Measurements from ENCODE around the gene C11orf86. TPM values are rescaled to one million over a fixed set of nuclear protein-coding genes. Genes with fewer than 3 reads are reported as not detected.

Gene C11orf86
- total RNA-seq, 1 experiment from 2014 or later, result 0.28 TPM

DNA sequence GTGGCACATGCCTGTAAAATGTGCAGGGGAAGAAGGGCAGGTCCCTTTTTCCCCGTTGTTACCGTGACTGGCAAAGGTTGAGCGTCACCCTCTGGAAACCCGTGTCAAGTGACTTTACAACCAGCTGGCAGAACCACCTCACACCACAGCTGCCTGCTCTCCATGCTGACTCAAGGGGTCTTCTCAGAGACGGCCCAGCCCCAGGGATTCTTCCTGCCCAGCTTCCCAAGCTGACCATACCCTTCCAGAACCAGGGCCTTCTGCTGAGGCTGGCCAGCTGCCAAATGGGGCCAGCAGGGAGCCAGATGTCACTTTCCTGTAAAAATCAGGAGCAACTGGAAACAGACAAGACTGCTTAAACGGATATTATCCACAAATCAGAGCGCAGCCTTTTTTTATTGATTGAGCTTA, 23.2 kb upstream of the C11orf86 start:
- in situ Hi-C loops (cut with HindIII; ENCODE audit: low pct_unique_long_range_greater_than_20kb, low sequenced_read_pairs), result no loop called here
- Histone ChIP-seq H3K27me3 (ENCODE audit: control insufficient read depth, insufficient read depth, low read length) (no peaks in the 10 kb centered on the region), H3K4me1 (ENCODE audit: control insufficient read depth, insufficient read depth, low read length) (peaks cover 20% of the 10 kb centered on the region), H3K36me3 (ENCODE audit: control insufficient read depth, insufficient read depth, low read length) (no peaks in the 10 kb centered on the region), H3K9me3 (ENCODE audit: control insufficient read depth, insufficient read depth, low read depth, low read length) (no peaks in the 10 kb centered on the region), H3K4me3 (ENCODE audit: low read depth in 2 of 2, low read length in 2 of 2) (no peak overlapping the region), H3K27ac (ENCODE audit: low read length) (no peak overlapping the region)
- intact Hi-C loops (cut with micrococcal nuclease; ENCODE audit: unreplicated experiment), result no loop called here
- BruUV-seq (replicated peaks), result no TSS peak
- ChIA-PET POLR2A (interaction anchor here (0.7 kb wide), 1 partner anchor 72 kb away, joined by 8 read pairs; no protein-coding TSS in a partner anchor), CTCF (interaction anchor here (0.7 kb wide), 1 partner anchor 70 kb away, joined by 8 read pairs; no protein-coding TSS in a partner anchor)
- DNase-seq (ENCODE audit: low read depth, low spot score) (no peak), ATAC-seq (no peak)
- TF ChIP-seq POLR2AphosphoS5 (IDR thresholded peaks at IDR 0.05; ENCODE audit: low read depth, low read length) (no peak), TCF7L2 (IDR thresholded peaks at IDR 0.05; ENCODE audit: low read depth, low read length) (no peak), REST (IDR thresholded peaks at IDR 0.05; ENCODE audit: insufficient read depth in 1 of 2, low read depth in 2 of 2, low read length in 1 of 2) (no peak), SIN3A (IDR thresholded peaks at IDR 0.05; ENCODE audit: borderline replicate concordance, insufficient read depth, low read depth, low read length) (no peak)
- TF ChIP-seq, protein P1, sequence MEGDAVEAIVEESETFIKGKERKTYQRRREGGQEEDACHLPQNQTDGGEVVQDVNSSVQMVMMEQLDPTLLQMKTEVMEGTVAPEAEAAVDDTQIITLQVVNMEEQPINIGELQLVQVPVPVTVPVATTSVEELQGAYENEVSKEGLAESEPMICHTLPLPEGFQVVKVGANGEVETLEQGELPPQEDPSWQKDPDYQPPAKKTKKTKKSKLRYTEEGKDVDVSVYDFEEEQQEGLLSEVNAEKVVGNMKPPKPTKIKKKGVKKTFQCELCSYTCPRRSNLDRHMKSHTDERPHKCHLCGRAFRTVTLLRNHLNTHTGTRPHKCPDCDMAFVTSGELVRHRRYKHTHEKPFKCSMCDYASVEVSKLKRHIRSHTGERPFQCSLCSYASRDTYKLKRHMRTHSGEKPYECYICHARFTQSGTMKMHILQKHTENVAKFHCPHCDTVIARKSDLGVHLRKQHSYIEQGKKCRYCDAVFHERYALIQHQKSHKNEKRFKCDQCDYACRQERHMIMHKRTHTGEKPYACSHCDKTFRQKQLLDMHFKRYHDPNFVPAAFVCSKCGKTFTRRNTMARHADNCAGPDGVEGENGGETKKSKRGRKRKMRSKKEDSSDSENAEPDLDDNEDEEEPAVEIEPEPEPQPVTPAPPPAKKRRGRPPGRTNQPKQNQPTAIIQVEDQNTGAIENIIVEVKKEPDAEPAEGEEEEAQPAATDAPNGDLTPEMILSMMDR (IDR thresholded peaks at IDR 0.05), result no peak

DNA sequence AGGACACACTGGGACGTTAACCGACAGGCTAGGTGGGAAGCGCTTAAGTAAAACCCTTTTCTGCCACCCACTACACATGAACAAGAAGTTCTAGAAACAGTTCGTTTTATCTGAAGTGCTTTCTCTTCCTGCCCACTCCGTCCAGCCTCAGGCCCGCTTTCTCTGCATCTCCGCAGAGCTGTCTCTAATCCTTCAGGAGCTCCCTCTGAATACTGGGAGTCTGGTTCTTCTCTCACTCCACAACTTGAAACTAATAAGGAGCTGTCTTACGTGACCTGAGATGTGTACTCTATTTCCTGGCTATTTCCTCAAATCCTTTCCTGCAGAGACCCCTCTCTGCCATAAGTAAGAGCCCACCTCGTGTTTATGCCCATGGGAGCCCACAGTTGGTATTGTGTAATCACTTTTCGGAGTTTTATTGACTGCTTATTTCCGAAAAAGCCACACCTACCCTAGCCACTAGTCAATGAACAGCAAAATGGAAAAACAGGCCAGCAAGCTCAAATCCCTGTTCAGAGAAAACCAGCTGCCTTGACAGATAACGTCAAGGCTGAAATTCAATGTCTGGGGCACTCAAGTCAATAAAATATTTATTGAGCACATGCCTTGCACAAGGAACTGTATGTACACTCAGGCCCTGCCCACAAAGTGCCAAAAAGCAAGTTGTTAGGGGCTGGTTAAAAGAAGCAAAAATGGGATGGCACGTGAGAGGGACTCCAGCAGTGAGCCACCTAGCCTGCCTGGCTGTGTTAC, 21.8 kb upstream of the C11orf86 start:
- H3K4me1 ChIP-seq (ENCODE audit: control insufficient read depth, insufficient read depth, low read length), result peaks cover 26% of the 10 kb centered on the region
- POLR2A ChIA-PET, result no interaction called here
- no TSS peak for BruUV-seq (replicated peaks)
- ATAC-seq (no peak), DNase-seq (ENCODE audit: low read depth, low spot score) (no peak)
- H3K27me3 ChIP-seq (ENCODE audit: control insufficient read depth, insufficient read depth, low read length), result no peaks in the 10 kb centered on the region
- intact Hi-C loops (cut with micrococcal nuclease; ENCODE audit: unreplicated experiment) (no loop called here), in situ Hi-C loops (cut with HindIII; ENCODE audit: low pct_unique_long_range_greater_than_20kb, low sequenced_read_pairs) (no loop called here)
- no peak overlapping the region for H3K27ac ChIP-seq (ENCODE audit: low read length)
- H3K9me3 ChIP-seq (ENCODE audit: control insufficient read depth, insufficient read depth, low read depth, low read length), result no peaks in the 10 kb centered on the region
- no peaks in the 10 kb centered on the region for H3K36me3 ChIP-seq (ENCODE audit: control insufficient read depth, insufficient read depth, low read length)
- CTCF ChIA-PET, result no interaction called here
- TF ChIP-seq POLR2AphosphoS5 (IDR thresholded peaks at IDR 0.05; ENCODE audit: low read depth, low read length), result no peak
- TF ChIP-seq REST (IDR thresholded peaks at IDR 0.05; ENCODE audit: insufficient read depth in 1 of 2, low read depth in 2 of 2, low read length in 1 of 2), result no peak
- TF ChIP-seq, protein P1 (IDR thresholded peaks at IDR 0.05), result no peak
- no peak for TF ChIP-seq TCF7L2 (IDR thresholded peaks at IDR 0.05; ENCODE audit: low read depth, low read length)
- TF ChIP-seq SIN3A (IDR thresholded peaks at IDR 0.05; ENCODE audit: borderline replicate concordance, insufficient read depth, low read depth, low read length), result no peak
- no peak overlapping the region for H3K4me3 ChIP-seq (ENCODE audit: low read depth in 2 of 2, low read length in 2 of 2)
